ENCODE results near the gene SIKE1. TPM values are rescaled to one million over a fixed set of nuclear protein-coding genes. Genes with fewer than 3 reads are reported as not detected.

SIKE1 gene
- total RNA-seq, 1 experiment from 2014 or later: 60.7 TPM

- no peak for TF ChIP-seq ZFX (IDR thresholded peaks at IDR 0.05)
- TF ChIP-seq JUND (IDR thresholded peaks at IDR 0.05): no peak
- TF ChIP-seq YY1 (IDR thresholded peaks at IDR 0.05; ENCODE audit: extremely low read depth, insufficient replicate concordance, low read depth, low read length): no peak
- no peak for TF ChIP-seq POLR2AphosphoS5 (IDR thresholded peaks at IDR 0.05; ENCODE audit: low read depth, low read length)
- no peak for TF ChIP-seq CEBPB (IDR thresholded peaks at IDR 0.05; ENCODE audit: low read depth)
- no peak for TF ChIP-seq RAD21 (IDR thresholded peaks at IDR 0.05; ENCODE audit: low read depth)
- TF ChIP-seq, protein P1, sequence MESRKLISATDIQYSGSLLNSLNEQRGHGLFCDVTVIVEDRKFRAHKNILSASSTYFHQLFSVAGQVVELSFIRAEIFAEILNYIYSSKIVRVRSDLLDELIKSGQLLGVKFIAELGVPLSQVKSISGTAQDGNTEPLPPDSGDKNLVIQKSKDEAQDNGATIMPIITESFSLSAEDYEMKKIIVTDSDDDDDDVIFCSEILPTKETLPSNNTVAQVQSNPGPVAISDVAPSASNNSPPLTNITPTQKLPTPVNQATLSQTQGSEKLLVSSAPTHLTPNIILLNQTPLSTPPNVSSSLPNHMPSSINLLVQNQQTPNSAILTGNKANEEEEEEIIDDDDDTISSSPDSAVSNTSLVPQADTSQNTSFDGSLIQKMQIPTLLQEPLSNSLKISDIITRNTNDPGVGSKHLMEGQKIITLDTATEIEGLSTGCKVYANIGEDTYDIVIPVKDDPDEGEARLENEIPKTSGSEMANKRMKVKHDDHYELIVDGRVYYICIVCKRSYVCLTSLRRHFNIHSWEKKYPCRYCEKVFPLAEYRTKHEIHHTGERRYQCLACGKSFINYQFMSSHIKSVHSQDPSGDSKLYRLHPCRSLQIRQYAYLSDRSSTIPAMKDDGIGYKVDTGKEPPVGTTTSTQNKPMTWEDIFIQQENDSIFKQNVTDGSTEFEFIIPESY (IDR thresholded peaks at IDR 0.05; ENCODE audit: extremely low read depth, insufficient replicate concordance, low read length): no peak
- no peak for TF ChIP-seq FOSL1 (IDR thresholded peaks at IDR 0.05; ENCODE audit: low read depth)
- TF ChIP-seq EZH2 (IDR thresholded peaks at IDR 0.05): no peak
- TF ChIP-seq, protein P2, sequence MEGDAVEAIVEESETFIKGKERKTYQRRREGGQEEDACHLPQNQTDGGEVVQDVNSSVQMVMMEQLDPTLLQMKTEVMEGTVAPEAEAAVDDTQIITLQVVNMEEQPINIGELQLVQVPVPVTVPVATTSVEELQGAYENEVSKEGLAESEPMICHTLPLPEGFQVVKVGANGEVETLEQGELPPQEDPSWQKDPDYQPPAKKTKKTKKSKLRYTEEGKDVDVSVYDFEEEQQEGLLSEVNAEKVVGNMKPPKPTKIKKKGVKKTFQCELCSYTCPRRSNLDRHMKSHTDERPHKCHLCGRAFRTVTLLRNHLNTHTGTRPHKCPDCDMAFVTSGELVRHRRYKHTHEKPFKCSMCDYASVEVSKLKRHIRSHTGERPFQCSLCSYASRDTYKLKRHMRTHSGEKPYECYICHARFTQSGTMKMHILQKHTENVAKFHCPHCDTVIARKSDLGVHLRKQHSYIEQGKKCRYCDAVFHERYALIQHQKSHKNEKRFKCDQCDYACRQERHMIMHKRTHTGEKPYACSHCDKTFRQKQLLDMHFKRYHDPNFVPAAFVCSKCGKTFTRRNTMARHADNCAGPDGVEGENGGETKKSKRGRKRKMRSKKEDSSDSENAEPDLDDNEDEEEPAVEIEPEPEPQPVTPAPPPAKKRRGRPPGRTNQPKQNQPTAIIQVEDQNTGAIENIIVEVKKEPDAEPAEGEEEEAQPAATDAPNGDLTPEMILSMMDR (IDR thresholded peaks at IDR 0.05 in 2 of 3, conservative IDR thresholded peaks at IDR 0.05 in 1 of 3; ENCODE audit: borderline replicate concordance in 1 of 3, insufficient read depth in 1 of 3, low read depth in 2 of 3, low read length in 2 of 3): no peak
- TF ChIP-seq EGR1 (IDR thresholded peaks at IDR 0.05; ENCODE audit: low read depth): no peak
- peaks cover 81% of the 10 kb centered on the region for H4K20me1 ChIP-seq (ENCODE audit: insufficient read depth)
- H3K4me2 ChIP-seq (ENCODE audit: low read length): no peak overlapping the region
- no TSS peak for BruUV-seq (replicated peaks)
- ATAC-seq (no peak), DNase-seq (ENCODE audit: low read depth, low spot score) (no peak)
- no peak overlapping the region for H3K4me3 ChIP-seq (replicated peaks in 1 of 2; ENCODE audit: low read depth in 1 of 2, low read length in 2 of 2)
- POLR2A ChIA-PET: no interaction called here
- H3K27ac ChIP-seq (ENCODE audit: low read depth, low read length): no peak overlapping the region
- no peak overlapping the region for H3K9ac ChIP-seq (ENCODE audit: low read length)
- no peaks in the 10 kb centered on the region for H3K27me3 ChIP-seq (ENCODE audit: insufficient read depth, low read length)
- H3K9me3 ChIP-seq (ENCODE audit: control insufficient read depth in 1 of 2, insufficient read depth in 1 of 2, low read depth in 1 of 2, low read length in 2 of 2): no peaks in the 10 kb centered on the region
- H3K4me1 ChIP-seq (ENCODE audit: control insufficient read depth in 1 of 2, insufficient read depth in 2 of 2, low read length in 2 of 2): peaks cover 8 to 20% of the 10 kb centered on the region in 2 experiments
- RAD21 ChIA-PET (ENCODE audit: low non-redundant PET in 1 of 2, low total read pairs in 2 of 2, uncharacterized antibody in 2 of 2, unreplicated experiment in 2 of 2): no interaction called here
- H3K36me3 ChIP-seq (ENCODE audit: control insufficient read depth in 1 of 2, insufficient read depth in 2 of 2, low read length in 2 of 2): peaks cover 15 to 24% of the 10 kb centered on the region in 2 experiments
- CTCF ChIA-PET: no interaction called here
- intact Hi-C loops (cut with micrococcal nuclease): loop anchor here (10.0 kb wide), 1 partner anchor 292 kb away; no protein-coding TSS in a partner anchor
- no peak overlapping the region for H2AFZ ChIP-seq (ENCODE audit: low read depth, low read length, poor library complexity, severe bottlenecking)
- H3K9me2 ChIP-seq (ENCODE audit: insufficient read depth): no peaks in the 10 kb centered on the region
- H3K79me2 ChIP-seq (ENCODE audit: insufficient read depth, low read length): peaks cover 96% of the 10 kb centered on the region
Observed at GRCh38 chr1:114753143-114753542, 27.3 kb downstream of the SIKE1 start.

Data from HCT116 (cell line).